GOT3 (cell line): ENCODE results near the gene USP2.

Experiments
- DNase-seq: peaks from one replicate; lab custom pipeline; 2025; ENCODE audit warnings: mixed read lengths; lab: John Stamatoyannopoulos, UW

USP2 gene

DNA sequence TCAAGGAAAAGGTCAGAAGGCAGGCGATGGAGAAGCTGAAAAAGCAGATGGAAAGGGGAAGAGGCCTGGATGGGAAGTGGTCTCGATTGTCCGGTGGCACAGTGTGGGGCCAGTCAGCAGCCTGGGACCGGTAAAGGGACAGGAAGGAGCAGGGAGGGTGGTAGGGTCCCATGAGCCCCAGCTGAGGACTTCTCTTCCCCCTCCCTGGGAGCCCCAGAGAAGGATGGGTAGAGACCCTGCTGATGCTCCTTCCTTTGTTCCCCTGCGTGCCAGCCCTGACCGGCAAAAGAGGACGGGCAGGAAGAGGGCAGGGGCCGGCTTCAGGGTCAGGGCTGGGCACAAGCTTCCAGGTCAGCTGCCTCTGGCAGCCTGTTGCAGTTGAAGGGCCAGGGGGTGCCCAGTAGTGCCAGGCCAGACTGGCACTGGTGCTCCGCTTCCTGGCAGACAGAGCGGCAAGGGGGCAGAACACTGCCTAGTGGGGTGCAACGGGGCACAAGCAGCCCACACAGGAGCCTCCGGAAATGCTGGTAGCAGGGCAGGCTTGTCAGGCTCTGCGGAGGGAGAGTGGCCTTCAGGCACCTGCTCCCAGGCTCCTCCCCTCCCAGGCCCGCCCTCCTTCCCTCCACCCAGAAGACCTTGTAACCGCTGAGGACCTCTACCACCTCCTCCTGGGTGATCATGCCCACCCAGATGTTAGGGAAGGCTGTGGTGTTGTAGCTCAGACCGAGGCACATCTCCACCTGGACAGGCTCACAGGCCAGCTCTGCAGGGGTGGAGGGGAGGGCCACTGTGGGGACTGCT lies 40.1 kb downstream of the USP2 start:
- DNase-seq = no peak

DNA sequence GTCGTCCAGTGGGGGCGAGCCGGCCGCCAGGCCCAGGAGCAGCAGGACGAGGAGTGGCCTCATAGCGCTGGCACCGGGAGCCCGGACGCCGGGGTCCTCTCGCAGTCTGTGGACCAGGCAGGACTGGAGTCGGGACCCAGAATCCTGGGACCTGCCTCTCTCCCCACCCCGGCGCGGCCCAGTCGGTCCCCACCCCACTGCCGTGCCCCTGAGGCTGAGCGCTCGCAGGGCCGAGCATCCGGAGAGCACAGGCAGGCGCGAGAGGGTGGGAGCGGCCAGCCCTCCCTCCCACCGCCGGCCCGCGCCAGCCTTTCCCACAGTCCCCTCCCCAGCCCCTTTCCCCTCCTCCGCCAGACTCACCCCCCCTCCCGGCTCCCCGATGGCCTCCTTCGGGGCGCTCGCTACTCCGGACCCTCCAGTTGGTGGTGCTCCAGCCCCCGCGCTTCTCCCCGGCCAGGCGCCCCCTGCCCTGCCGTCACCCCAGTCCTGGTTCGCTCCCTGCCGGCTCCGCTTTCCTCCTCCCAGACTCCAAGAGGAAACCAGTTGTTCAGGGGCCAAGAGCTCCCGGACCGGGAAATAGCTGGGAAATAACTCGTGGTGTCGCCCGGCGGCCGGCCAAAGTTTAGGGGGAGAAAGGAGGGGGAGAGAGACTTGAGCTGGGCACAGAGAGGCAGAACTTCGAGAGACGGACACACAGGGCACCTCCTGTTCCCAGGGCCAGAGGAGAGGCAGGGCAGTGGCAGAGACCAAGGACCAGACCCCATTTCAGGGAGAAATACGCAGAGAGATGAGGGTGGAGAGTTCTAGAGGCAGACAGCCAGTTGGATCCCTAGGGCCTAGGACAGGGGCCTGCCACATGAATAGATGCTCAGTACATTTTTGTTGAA lies 40.9 kb downstream of the USP2 start, which contains the start of gene C1QTNF5:
TSS of gene C1QTNF5 (minus strand) at position 549 of the 887 bp plus-strand sequence. CDS start at position 63, 486 bp downstream.
- DNase-seq = no peak

DNA sequence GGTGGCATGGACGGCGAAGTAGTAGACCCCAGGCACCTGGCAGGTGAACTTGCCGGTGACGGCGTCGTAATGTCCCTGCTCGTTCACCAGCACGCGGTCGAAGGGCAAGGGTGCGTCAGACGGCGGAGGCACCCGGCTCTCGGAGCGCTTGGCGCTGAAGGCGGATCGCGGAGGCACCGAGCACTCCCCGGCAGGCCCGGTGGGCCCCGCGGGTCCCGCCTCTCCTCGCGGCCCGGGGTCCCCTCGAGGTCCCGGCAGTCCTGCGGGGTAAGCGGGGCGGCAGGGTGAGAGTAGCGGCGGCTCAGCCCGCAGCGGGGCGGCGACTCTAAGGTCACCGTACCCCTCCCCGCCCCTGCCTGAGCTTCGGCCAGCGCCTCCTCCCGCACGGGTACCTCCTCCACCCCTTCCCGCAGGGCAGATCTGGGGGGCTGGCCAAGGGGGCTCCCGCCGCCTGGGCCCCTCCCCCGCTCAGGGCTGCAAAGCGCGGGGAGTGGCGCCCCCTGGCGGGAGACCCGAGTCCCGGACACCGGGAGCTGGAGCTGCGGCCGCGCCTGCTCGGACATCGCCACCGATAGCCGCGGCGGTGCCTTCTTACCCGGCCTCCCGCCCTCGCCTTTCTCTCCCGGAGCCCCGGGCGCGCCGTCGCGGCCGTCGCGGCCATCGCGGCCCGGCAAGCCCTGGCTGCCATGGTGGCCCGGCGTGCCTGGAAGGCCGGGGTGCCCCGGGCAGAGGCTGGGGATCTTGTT lies 41.7 kb downstream of the USP2 start:
- no peak for DNase-seq

DNA sequence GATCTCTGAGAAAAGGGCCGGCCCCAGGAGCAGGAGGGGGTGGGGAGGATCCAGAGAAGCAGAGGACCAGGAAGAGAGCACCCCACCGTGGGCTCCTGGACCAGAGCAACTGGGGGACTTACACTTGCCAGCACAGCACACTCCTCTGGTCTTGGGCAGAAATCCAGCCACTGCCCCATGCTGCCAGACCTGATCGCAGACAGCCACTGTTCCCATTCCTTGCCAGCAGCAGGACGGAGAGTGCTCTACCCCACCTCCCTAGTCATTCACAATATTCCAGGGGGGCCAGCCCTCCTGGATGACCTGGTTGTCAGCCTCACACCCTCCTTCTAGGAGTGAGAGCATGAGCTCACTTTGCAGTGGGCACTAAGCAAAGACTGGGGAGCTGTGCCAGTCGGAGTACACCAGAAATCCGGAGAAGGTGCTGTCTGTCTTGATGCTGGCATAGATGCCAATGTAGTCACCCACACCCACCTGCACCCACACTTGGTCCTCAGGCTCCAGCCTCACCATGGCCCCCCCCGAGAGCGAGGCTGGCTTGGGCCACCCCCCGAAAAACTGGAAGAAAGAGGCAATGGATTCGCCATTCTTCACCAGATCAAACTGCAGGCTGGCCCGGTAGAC lies 42.4 kb downstream of the USP2 start:
- DNase-seq = no peak

DNA sequence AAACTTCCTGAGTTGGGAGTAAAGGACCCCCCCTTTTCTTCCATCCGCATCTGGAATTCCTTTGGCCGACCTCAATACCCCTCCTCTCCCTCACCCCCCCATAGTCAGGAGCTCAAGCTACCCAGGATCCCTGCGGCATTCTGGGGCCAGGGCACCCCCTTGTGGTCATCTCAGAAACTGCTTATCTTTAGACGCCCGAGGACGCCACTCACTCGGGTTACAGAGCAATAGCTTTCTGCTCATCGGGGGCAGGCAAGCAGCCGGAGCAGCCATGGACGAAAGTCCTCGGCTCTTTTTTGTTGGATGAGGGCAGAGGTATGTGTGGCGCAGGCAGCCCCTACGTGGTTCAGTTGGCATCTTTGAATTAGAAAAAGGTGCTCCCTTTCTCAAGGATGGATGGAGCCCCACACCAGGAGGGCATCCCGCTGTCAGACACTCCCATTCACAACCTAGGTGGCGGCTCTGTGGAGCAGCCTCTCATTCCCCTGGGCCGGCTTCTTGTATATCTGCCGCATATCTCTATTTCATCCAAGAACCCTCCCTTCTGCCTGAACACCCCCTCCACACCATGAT lies 43.1 kb downstream of the USP2 start:
- DNase-seq = no peak

DNA sequence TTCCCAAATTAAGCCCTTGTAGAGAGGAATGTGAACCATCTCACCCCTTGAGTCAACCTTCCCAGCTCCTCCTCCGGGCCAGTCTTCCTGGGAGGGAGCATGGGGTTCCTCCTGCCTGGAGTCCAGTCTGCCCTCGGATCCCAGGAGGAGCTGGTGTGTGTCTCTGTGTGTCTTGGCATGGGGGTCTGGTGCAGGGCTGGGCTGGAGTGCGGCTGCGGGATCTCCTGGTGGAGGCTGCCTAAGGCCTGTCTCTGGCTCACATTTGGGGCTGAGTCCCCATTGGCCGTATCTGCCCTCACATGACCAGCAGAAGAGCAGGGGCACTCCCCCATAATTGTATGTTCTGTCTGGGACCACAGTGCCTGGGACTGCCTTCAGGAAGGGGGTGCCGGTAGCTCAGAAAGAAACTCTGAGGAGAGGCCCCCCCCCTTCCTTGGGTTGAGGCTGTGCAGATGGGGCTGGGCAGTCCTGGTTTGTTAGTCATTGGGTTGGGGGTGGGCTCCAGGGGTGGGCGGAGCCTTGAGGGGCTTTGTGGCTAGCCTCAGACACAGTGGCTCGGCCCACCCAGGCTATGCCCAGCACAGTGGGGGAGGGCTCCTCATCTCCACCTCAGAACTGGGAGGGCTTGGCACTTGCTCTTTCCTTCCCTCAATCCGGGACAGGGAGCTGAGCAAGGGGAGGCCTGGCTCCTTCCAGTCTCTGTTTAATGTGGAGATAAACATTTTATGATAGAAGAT lies 43.7 kb downstream of the USP2 start:
- no peak for DNase-seq

DNA sequence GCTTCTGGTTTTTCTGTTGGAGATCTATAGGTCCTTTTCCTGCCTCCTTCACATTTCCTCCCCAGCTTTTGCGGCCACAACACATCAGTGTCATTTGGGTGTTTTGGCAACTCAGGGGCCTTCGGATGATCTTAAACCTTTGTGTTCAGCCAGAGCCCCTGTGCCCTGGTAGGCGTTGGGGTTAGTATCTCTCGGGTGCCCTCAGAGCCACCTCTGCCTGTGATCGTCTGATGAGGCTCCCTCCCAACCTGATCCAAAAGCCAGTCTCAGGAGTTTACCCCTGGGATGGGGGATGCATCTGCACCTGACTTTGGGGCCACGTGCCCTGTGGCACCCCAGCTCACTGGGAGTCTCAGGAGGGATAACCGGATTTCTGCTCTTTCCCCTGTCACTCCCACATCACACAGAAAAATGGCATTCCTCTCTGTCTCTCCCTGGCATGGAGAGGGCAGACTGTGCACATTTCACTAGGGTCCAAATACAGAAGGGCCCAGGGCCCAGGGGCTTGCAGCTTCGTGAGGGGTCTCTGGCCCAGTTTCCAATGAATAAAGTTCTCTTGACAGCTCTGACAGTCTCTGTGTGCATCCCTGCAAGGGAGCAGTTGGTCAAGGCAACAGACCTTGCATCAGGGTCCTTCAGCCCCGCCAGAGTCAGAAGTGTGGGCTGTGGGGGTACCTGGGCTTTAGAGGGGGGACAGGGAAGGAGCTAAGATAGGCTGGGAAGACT lies 44.6 kb downstream of the USP2 start:
- DNase-seq = no peak

DNA sequence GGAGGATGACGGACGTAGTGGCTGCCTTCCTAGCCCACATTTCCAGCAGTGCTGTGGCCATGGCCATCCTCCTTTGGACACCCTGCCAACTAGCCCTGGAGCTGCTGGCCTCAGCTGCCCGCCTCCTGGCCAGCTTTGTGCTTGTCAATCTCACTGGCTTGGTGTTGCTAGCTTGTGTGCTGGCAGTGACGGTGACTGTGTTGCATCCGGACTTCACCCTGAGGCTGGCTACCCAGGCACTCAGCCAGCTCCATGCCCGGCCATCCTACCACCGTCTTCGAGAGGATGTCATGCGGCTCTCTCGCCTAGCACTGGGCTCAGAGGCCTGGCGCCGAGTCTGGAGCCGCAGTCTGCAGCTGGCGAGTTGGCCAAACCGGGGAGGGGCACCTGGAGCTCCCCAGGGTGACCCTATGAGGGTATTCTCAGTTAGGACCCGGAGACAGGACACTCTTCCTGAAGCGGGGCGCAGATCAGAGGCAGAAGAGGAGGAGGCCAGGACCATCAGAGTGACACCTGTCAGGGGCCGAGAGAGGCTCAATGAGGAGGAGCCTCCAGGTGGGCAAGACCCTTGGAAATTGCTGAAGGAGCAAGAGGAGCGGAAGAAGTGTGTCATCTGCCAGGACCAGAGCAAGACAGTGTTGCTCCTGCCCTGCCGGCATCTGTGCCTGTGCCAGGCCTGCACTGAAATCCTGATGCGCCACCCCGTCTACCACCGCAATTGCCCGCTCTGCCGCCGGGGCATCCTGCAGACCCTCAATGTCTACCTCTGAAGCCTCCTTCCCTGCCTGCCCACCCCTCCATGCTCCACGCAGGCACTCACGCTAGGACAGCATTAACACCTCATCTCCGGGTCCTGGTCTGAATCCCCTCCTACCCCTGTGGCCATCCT lies 45.6 kb downstream of the USP2 start:
- DNase-seq = no peak

DNA sequence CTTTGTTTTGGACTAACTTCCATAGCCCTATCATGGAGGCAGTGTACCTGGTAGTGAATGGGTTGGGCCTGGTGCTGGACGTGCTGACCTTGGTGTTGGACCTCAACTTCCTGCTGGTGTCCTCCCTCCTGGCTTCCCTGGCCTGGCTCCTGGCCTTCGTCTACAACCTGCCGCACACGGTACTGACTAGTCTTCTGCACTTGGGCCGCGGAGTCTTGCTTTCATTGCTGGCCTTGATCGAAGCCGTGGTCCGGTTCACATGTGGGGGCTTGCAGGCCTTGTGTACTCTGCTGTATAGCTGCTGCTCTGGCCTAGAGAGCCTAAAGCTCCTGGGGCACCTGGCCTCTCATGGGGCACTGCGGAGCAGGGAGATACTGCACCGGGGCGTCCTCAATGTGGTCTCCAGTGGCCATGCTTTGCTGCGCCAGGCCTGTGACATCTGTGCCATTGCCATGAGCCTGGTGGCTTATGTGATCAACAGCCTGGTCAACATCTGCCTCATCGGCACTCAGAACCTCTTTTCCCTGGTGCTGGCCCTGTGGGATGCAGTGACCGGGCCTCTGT lies 46.3 kb downstream of the USP2 start:
- DNase-seq = no peak

DNA sequence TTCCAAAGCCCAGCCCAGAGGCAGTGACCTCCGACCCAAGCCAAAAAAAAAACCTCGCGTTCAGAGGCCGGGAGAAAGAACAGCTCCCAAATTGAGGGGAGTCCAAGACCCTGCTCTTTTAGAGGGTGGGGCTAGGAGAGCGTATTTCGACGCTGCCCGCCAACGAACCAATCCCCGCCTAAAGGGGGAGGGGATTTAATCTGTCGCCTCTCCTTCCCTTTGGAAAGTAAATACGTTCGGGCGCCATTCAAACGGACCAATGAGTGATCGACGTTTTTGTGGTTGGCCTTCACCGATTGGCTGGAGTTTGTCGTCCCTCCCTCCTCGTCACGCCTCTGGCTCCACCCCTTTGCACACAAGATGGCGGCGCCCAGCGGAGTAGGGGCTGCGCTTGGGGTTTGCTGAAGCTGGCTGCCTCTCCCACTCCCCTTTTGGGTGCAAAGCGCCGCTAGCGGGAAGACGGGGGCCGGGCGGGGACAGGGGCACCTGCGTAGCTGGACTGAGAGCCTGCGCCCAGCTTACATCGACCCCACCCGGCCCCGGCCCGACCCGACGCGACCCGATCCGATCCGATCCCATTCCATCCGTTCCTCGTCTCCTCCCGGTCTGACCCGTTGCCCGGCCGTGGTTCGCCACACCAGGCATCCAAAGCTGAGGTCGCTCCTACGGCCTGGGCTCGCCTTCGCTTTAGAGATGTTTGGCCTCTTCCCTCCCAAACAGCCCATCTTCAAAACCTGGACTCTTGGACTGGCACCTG lies 47.1 kb downstream of the USP2 start, which contains the start of gene RNF26:
TSS of gene RNF26 (plus strand) at position 354 of the 757 bp plus-strand sequence. CDS start 596 bp downstream, outside the sequence.
- DNase-seq = peak; percentile 63

DNA sequence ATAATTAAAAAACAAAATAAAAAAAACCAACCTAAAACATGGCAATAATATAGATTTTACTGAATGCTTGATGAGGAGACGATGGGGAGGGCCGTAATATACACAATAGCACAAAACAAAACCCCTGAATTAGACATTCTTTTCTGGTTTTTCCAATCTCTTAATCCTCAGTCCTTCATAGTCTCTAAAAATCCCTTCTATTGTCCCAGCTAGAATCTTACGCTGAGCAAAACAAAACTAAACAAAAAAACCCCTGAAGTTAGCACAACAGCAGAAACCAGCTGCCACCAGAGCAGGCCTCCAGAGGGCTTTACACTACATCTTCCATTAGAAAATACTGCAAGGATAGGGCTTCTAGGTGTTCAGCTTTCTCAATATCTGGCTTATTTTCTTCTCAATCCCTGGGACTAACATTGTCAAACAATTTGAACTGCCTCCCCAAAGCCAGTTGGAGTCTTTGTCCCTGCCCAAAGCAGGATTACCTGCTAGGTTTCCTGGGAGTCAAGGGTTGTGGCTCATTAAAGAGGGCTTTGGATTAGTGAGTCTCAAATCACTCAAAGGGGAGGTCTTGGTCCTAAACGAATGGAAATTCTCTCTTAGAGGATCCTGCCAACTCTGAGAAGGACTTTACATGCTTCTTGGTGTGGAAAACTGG lies 49.3 kb downstream of the USP2 start:
- no peak for DNase-seq

DNA sequence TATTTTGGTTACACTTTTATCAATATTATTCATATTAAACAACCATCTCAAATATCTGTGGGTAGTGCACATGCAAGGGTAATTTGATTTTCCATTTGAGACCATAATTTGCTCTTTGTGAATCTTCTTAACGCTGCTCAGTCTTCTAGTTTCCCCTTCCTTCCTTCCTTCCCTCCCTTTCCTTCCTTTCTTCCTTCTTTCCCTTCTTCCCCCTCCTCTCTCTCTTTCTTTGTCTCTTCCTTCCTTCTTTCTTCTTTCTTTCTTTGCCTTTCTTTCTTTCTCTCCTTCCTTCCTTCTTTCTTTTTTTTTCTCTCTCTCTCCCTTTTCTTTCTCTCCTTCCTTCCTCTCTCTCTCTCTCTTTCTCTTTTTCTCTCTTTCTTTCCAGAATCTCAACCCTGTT lies 51.3 kb downstream of the USP2 start:
- DNase-seq = no peak

DNA sequence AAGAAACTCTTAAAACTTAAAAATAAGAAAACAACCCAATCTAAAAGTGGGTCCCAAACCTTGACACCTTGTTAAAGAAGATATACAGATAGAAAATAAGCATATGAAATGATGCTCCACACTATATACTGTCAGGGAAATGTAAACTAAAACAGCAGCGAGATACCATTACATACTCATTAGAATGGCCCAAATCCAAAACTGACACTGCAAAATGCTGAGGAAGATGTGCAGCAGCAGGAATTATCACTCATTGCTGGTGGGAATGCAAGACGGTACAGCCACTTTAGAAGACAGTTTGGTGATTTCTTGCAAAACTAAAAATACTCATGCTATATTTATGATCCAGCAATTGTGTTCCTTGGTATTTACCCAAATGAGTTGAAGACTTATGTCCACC lies 52.2 kb downstream of the USP2 start:
- no peak for DNase-seq

DNA sequence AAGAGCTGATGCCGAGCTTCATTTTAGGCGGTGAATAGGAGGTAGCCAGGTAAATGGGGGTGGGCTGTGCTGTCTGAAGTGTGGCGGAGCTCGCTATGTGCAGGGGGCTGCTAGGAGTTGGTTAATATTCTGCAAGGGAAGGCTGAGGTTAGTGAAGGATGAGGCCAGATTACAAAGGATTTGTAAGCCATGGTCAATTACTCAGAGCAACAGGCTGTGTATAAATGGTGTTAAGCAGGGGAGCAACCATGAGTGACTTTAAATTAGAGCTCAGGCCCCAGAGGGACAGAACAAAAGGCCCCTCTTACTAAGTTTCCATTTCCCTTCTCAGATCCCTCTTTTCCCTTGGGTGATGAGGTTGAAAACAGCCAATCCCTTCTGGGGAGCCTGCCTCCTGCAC lies 57.3 kb downstream of the USP2 start:
- DNase-seq = no peak

DNA sequence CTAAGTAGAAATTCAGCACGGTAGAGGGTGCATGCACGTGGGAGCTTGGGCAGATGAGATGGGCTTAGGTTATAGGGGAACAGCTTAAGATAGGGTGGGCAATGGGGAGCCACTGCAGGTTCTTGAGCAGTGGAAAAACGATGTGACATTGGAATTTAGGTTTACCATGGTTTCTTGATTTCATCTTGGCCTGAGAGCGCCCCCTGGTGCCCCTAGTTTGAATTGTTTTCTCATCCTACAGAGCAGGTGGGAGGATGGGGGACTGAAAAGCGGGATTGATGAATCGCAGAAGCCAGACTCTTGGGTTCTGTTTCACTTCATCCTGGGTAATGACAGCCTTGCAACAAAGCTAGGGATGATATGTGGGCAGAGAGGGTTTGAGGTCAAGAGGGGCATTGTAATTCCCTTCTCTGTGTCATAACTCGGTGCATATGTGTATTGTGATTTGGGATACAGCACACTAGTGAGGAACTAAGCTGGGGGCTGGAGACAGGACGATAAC lies 57.9 kb downstream of the USP2 start:
- no peak for DNase-seq

DNA sequence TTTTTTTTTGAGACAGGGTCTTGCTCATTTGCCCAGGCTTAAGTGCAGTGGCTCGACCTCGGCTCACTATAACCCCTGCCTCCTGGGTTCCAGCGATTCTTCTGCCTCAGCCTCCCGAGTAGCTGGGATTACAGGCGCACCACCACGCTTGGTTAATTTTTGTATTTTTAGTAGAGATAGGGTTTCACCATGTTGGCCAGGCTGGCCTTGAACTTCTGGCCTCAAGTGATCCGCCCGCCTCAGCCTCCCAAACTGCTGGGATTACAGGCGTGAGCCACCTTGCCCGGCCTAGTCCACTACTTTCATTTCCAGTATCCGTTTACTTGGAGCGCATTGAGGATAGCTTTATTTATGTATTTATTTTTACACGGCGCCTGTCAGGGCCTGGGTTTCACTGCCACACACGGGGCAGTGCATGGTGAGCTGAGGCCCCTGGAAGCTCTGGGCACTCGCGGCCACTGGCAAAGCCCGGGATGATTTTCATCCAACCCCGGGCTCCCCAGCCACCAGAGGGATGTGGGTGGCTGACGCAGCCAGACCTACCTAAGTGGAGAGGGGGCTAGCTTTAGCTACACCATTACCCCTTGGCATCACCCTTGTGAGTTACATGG lies 58.5 kb downstream of the USP2 start:
- DNase-seq = no peak

DNA sequence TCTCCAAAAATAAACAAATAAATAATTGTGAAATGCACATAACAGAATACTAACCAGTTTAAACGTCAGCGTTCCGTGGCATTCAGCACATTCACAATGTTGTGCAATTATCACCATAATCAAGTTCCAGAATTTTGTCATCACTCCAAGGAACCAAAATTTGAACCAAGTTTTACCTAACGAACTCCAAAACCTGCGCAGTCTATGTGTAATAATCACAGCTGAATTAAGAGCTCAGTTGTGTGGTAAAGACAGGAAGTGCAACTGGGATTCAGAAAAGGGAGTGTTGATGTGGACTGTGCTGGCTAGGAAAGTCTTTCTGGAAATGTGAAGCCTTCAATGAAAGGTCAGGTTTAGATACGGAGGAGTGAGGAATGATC lies 59.1 kb downstream of the USP2 start:
- DNase-seq = no peak
